GM19099 (cell line): Measurements from ENCODE around the gene FOXF1.

Source experiments
- POLR2A ChIP-seq: IDR thresholded peaks from 3 replicates; pipeline ENCODE4 v1.6.1; 2011; ENCODE audit warnings: low read depth; ENCODE audit not compliant: insufficient read length; ENCODE audit errors: extremely low read depth

FOXF1 gene

GRCh38 chr16:86498671-86499439 lies 11.5 kb upstream of the FOXF1 start:
- no peak for TF ChIP-seq POLR2A

- TF ChIP-seq POLR2A, result no peak
Observed at GRCh38 chr16:86499440-86499786, 10.9 kb upstream of the FOXF1 start.

- no peak for TF ChIP-seq POLR2A
Observed at GRCh38 chr16:86499889-86500707, 10.2 kb upstream of the FOXF1 start.

GRCh38 chr16:86500708-86501510 lies 9.4 kb upstream of the FOXF1 start:
- no peak for TF ChIP-seq POLR2A

- no peak for TF ChIP-seq POLR2A
Observed at GRCh38 chr16:86501989-86502855, 8.1 kb upstream of the FOXF1 start.

GRCh38 chr16:86502856-86503748 lies 7.2 kb upstream of the FOXF1 start:
- TF ChIP-seq POLR2A, result no peak

GRCh38 chr16:86503830-86504229 lies 6.5 kb upstream of the FOXF1 start:
- TF ChIP-seq POLR2A, result no peak

- TF ChIP-seq POLR2A, result no peak
Observed at GRCh38 chr16:86504315-86505184, 5.8 kb upstream of the FOXF1 start.

- TF ChIP-seq POLR2A, result no peak
Observed at GRCh38 chr16:86505185-86505898, 5.0 kb upstream of the FOXF1 start.

GRCh38 chr16:86505899-86506864 lies 4.1 kb upstream of the FOXF1 start:
- TF ChIP-seq POLR2A, result no peak
